HG03097 (cell line): ENCODE results near the gene SLC35E2B.

Source experiments
- ATAC-seq: cut with Tn5 transposase; IDR thresholded peaks from one replicate; pipeline ENCODE4 v1.9.1; 2021; ENCODE audit not compliant: unreplicated experiment, low FRiP score

The SLC35E2B gene

GRCh38 chr1:1627261-1627828, 65.2 kb downstream of the SLC35E2B start:
- ATAC-seq, result no peak

GRCh38 chr1:1626207-1627141, 66.1 kb downstream of the SLC35E2B start:
- no peak for ATAC-seq

- ATAC-seq, result no peak
Measured at GRCh38 chr1:1625824-1626206, 66.8 kb downstream of the SLC35E2B start.

GRCh38 chr1:1625404-1625775, 67.2 kb downstream of the SLC35E2B start:
- no peak for ATAC-seq

GRCh38 chr1:1624443-1625403, 67.9 kb downstream of the SLC35E2B start:
- ATAC-seq, result no peak

GRCh38 chr1:1623631-1624442, 68.8 kb downstream of the SLC35E2B start:
- no peak for ATAC-seq

- no peak for ATAC-seq
Measured at GRCh38 chr1:1623181-1623630, 69.4 kb downstream of the SLC35E2B start.

- no peak for ATAC-seq
Measured at GRCh38 chr1:1622788-1623094, 69.9 kb downstream of the SLC35E2B start.

GRCh38 chr1:1622010-1622787, 70.4 kb downstream of the SLC35E2B start:
- ATAC-seq, result no peak

GRCh38 chr1:1621173-1622009, 71.2 kb downstream of the SLC35E2B start:
- no peak for ATAC-seq

GRCh38 chr1:1620433-1621139, 72.0 kb downstream of the SLC35E2B start:
- ATAC-seq, result no peak

- ATAC-seq, result no peak
Measured at GRCh38 chr1:1619917-1620361, 72.7 kb downstream of the SLC35E2B start.

GRCh38 chr1:1618396-1619068, 74.1 kb downstream of the SLC35E2B start:
- no peak for ATAC-seq

GRCh38 chr1:1617925-1618324, 74.7 kb downstream of the SLC35E2B start:
- ATAC-seq, result no peak

- no peak for ATAC-seq
Measured at GRCh38 chr1:1617516-1617915, 75.1 kb downstream of the SLC35E2B start.

- no peak for ATAC-seq
Measured at GRCh38 chr1:1616838-1617237, 75.8 kb downstream of the SLC35E2B start.

- ATAC-seq, result no peak
Measured at GRCh38 chr1:1616045-1616790, 76.4 kb downstream of the SLC35E2B start.
